Measurements from ENCODE around the gene CST3. TPM values are rescaled to one million over a fixed set of nuclear protein-coding genes. Genes with fewer than 3 reads are reported as not detected.

CST3 gene
- total RNA-seq, 2 experiments from 2014 or later: 21.8 to 24.2 TPM

DNA sequence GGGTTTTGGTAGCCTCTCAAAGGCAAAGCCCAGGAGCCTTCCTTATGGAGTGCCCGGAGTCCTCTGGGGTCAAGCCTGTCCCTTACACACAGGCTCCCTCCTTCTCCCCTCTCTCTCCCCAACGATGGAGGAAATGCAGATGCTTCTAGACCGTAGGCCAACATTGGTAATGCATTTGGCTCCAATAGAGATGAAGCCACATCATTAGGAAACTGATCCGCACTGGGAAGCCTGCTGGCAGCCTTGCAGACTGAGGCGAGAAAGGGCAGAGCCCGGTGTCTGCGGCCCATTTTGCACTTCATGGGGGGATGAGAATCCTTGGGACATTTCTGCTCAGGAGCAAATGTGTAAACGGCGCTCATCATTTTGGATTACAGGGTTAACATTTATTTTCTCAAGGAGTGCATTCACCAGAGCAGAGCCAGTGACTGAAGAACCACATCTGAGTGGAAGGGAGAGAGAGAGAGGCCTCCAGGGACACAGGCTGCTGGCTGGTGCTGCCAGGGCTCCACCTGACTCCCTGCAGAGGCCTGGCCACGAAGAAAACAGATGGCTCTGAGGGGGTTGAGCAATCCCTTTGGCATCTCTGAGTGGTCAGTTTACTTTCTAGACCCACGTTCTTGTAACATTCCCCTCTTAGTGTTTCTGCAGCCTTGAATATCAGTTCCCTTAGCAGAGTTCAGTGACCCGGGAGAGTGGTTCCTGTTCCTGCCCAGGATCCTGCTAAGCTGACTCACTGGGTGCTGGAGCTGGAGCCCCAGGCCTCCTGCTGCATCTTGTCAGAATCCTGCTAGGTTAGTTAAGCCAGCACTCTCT lies 4.4 kb upstream of the CST3 start:
- H3K4me1 Mint-ChIP-seq (ENCODE audit: low read depth): no peaks in the 10 kb centered on the region
- no peaks in the 10 kb centered on the region for H3K9me3 Mint-ChIP-seq
- peaks cover 0 to 1% of the 10 kb centered on the region in 2 experiments for H3K27me3 ChIP-seq (ENCODE audit: control insufficient read depth in 1 of 2, insufficient read depth in 2 of 2, low read length in 2 of 2)
- no peak for ATAC-seq (ENCODE audit: poor library complexity)
- no peak overlapping the region for H3K4me3 ChIP-seq (ENCODE audit: low read length)
- no peak overlapping the region for H3K4me3 Mint-ChIP-seq
- no peak overlapping the region for H3K27ac Mint-ChIP-seq
- H3K36me3 Mint-ChIP-seq (ENCODE audit: low read depth): no peaks in the 10 kb centered on the region
- ChIA-PET CTCF (no interaction called here), POLR2A (no interaction called here)
- H3K4me1 ChIP-seq (ENCODE audit: insufficient read depth, low read length): no peaks in the 10 kb centered on the region
- DNase-seq: peak in 2 of 14 experiments; percentile 28 to 35
- H3K36me3 ChIP-seq (ENCODE audit: insufficient read depth, low read length): no peaks in the 10 kb centered on the region
- intact Hi-C loops (cut with DNase I, micrococcal nuclease): loop anchor here in 1 of 2 experiments (10.0 kb wide), 1 partner anchor 57 kb away; no protein-coding TSS in a partner anchor
- no peaks in the 10 kb centered on the region for H3K9me3 ChIP-seq (ENCODE audit: control insufficient read depth in 1 of 2, insufficient read depth in 1 of 2, low read length in 2 of 2)
- H3K27me3 Mint-ChIP-seq: peaks cover 11% of the 10 kb centered on the region
- no peak overlapping the region for H3K27ac ChIP-seq (ENCODE audit: low read depth in 1 of 2, low read length in 2 of 2)
- TF ChIP-seq, protein P1, sequence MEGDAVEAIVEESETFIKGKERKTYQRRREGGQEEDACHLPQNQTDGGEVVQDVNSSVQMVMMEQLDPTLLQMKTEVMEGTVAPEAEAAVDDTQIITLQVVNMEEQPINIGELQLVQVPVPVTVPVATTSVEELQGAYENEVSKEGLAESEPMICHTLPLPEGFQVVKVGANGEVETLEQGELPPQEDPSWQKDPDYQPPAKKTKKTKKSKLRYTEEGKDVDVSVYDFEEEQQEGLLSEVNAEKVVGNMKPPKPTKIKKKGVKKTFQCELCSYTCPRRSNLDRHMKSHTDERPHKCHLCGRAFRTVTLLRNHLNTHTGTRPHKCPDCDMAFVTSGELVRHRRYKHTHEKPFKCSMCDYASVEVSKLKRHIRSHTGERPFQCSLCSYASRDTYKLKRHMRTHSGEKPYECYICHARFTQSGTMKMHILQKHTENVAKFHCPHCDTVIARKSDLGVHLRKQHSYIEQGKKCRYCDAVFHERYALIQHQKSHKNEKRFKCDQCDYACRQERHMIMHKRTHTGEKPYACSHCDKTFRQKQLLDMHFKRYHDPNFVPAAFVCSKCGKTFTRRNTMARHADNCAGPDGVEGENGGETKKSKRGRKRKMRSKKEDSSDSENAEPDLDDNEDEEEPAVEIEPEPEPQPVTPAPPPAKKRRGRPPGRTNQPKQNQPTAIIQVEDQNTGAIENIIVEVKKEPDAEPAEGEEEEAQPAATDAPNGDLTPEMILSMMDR (IDR thresholded peaks at IDR 0.05): no peak

DNA sequence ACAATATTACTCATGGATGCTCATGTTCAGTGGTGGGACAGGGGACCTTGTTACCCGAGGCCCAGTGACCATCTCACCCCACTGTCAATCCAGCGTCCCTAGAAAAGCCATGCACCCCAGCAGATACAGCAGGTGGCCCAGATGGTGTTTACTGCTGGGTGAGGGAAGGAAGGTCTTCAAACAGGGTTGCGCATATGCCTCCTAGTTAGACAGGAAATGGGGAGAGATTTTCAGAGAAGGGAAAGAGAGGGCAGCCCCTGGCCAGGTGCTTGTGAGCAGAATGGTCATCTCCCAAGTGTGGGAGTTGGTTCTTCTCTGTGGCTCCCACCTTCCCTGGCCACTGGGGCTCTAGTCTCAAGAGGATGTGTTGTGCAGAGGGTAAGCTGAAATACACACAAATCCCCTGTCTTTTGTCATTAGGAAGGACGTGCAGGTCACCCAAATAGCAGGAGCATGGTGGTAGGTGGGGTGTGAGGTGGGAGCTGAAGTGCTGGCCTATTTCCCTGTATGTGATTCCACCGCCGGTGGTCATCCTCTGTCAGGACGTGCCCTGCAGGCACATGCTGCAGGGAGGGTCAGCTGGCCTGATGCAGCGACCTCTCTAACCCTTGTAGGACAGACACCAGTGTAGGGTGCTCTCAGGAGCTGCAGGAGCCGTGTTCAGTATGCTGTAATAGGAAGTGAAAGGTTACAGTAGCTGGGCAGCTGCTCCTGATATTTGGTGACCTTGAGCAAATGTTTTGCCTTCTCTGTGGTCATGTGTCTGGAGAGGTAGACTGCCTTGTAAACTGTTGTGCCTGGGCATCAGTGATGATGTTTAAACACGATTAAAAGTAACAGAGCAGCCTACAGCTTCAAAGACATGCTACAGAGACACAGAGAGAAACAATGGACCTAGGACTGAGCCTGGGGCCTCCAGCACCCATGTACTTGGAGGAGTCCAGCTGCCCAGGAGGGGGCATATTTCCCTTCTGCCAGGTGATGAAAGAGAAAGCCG lies 3.2 kb upstream of the CST3 start:
- DNase-seq: no peak
- H3K4me3 ChIP-seq (ENCODE audit: low read length): no peak overlapping the region
- no peak overlapping the region for H3K27ac ChIP-seq (ENCODE audit: low read depth in 1 of 2, low read length in 2 of 2)
- Mint-ChIP-seq H3K36me3 (ENCODE audit: low read depth) (no peaks in the 10 kb centered on the region), H3K9me3 (no peaks in the 10 kb centered on the region), H3K27me3 (peaks cover 22% of the 10 kb centered on the region), H3K4me3 (no peak overlapping the region), H3K4me1 (ENCODE audit: low read depth) (peaks cover 5% of the 10 kb centered on the region), H3K27ac (no peak overlapping the region)
- no peak for ATAC-seq (ENCODE audit: poor library complexity)
- intact Hi-C loops (cut with DNase I, micrococcal nuclease): loop anchor here in 1 of 2 experiments (10.0 kb wide), 1 partner anchor 56 kb away; no protein-coding TSS in a partner anchor
- H3K36me3 ChIP-seq (ENCODE audit: insufficient read depth, low read length): no peaks in the 10 kb centered on the region
- no peaks in the 10 kb centered on the region for H3K4me1 ChIP-seq (ENCODE audit: insufficient read depth, low read length)
- peaks cover 0 to 2% of the 10 kb centered on the region in 2 experiments for H3K9me3 ChIP-seq (ENCODE audit: control insufficient read depth in 1 of 2, insufficient read depth in 1 of 2, low read length in 2 of 2)
- ChIA-PET POLR2A (no interaction called here), CTCF (no interaction called here)
- TF ChIP-seq, protein P1 (IDR thresholded peaks at IDR 0.05): no peak
- H3K27me3 ChIP-seq (ENCODE audit: control insufficient read depth in 1 of 2, insufficient read depth in 2 of 2, low read length in 2 of 2): peaks cover 3 to 9% of the 10 kb centered on the region in 2 experiments

DNA sequence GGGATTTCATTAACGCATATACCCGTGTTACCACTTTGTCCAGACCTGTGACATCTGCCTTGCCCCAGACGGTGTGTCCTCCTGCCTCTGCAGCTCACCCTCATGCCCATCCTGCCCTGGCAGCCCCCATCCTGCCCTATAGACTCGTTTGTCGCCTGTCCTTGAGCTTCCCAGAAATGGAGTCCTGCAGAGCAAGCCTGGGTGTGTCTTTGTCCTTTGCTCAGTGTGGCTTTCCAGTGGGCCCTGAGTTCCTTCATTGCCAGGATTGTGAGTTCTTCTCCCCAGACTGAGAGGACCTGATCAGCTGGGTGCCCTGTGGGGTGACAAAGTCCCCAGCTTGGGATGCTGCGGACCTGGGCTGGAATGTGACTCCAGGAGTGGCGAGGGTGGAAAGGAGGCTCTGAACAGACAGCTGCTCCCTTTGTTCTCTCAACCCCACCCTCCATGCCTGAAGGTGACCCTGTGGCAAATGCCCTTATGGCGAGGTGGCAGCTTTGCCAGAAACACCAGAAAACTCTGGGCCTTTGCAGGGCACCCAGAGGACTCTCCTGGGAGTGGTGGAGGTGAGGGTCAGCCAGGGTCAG lies 2.4 kb upstream of the CST3 start:
- H3K9me3 ChIP-seq (ENCODE audit: control insufficient read depth in 1 of 2, insufficient read depth in 1 of 2, low read length in 2 of 2): peaks cover 0 to 2% of the 10 kb centered on the region in 2 experiments
- ChIA-PET CTCF (no interaction called here), POLR2A (no interaction called here)
- TF ChIP-seq, protein P1 (IDR thresholded peaks at IDR 0.05): no peak
- Mint-ChIP-seq H3K4me3 (no peak overlapping the region), H3K4me1 (ENCODE audit: low read depth) (peaks cover 5% of the 10 kb centered on the region), H3K27ac (no peak overlapping the region), H3K36me3 (ENCODE audit: low read depth) (no peaks in the 10 kb centered on the region), H3K27me3 (peaks cover 25% of the 10 kb centered on the region), H3K9me3 (no peaks in the 10 kb centered on the region)
- intact Hi-C loops (cut with DNase I, micrococcal nuclease): loop anchor here in 1 of 2 experiments (10.0 kb wide), 1 partner anchor 55 kb away; no protein-coding TSS in a partner anchor
- no peak overlapping the region for H3K4me3 ChIP-seq (ENCODE audit: low read length)
- no peak for ATAC-seq (ENCODE audit: poor library complexity)
- DNase-seq: no peak
- no peak overlapping the region for H3K27ac ChIP-seq (ENCODE audit: low read depth in 1 of 2, low read length in 2 of 2)
- no peaks in the 10 kb centered on the region for H3K36me3 ChIP-seq (ENCODE audit: insufficient read depth, low read length)
- H3K4me1 ChIP-seq (ENCODE audit: insufficient read depth, low read length): no peaks in the 10 kb centered on the region
- peaks cover 3 to 9% of the 10 kb centered on the region in 2 experiments for H3K27me3 ChIP-seq (ENCODE audit: control insufficient read depth in 1 of 2, insufficient read depth in 2 of 2, low read length in 2 of 2)
